Fibroblast of lung (primary cell): ENCODE results near the gene HIBADH. TPM values are rescaled to one million over a fixed set of nuclear protein-coding genes. Genes with fewer than 3 reads are reported as not detected.
"Not testable (repeated sequence)": the region's sequence is repeated elsewhere in the genome, so short reads cannot be mapped to it uniquely, and the experiment has no call there.

Experiments
- DNase-seq, 2 donors: peaks; one replicate each; pipeline versions ENCODE4 v3.0.0 to v3.0.0-alpha.2; 2010; ENCODE audit warnings: low read depth in 2 of 2
- H2AFZ ChIP-seq: 2 replicates; pipeline ENCODE4 v1.5.1; 2012; ENCODE audit warnings: low read length, control low read depth, inconsistent platforms
- H3K27ac ChIP-seq: 2 replicates; pipeline ENCODE4 v1.5.1; 2011; ENCODE audit warnings: low read length, control low read depth; ENCODE audit not compliant: insufficient read depth
- H3K27me3 ChIP-seq: 2 replicates; pipeline ENCODE4 v1.5.1; 2011; ENCODE audit warnings: mild to moderate bottlenecking, low read length; ENCODE audit not compliant: control insufficient read depth, insufficient read depth
- H3K36me3 ChIP-seq: 2 replicates; pipeline ENCODE4 v1.5.1; 2011; ENCODE audit warnings: low read length; ENCODE audit not compliant: control insufficient read depth, insufficient read depth
- H3K4me1 ChIP-seq: 2 replicates; pipeline ENCODE4 v1.5.1; 2011; ENCODE audit warnings: low read length; ENCODE audit not compliant: control insufficient read depth, insufficient read depth; ENCODE audit errors: extremely low read depth
- H3K4me2 ChIP-seq: 2 replicates; pipeline ENCODE4 v1.5.1; 2011; ENCODE audit warnings: low read length, control low read depth; ENCODE audit not compliant: insufficient read depth; ENCODE audit errors: extremely low read depth
- H3K4me3 ChIP-seq, 4 experiments: fragments of 200-600 bp in 1 of 4; sonication (generic) in 1 of 4; replicated peaks in 1 of 4; 2 replicates each; pipeline ENCODE4 v1.5.1; 2011 to 2016; ENCODE audit warnings: low read length in 4 of 4, low read depth in 3 of 4, mild to moderate bottlenecking in 3 of 4, control low read depth in 2 of 4, inconsistent platforms in 1 of 4, mixed read lengths in 1 of 4; ENCODE audit not compliant: insufficient read depth in 1 of 4; ENCODE audit errors: control extremely low read depth in 1 of 4
- H3K79me2 ChIP-seq: 2 replicates; pipeline ENCODE4 v1.5.1; 2012; ENCODE audit warnings: mild to moderate bottlenecking, low read length, inconsistent platforms; ENCODE audit not compliant: control insufficient read depth, insufficient read depth
- H3K9ac ChIP-seq: 2 replicates; pipeline ENCODE4 v1.5.1; 2011; ENCODE audit warnings: mild to moderate bottlenecking, low read length, control low read depth; ENCODE audit not compliant: insufficient read depth
- H3K9me3 ChIP-seq: 2 replicates; pipeline ENCODE4 v1.5.1; 2012; ENCODE audit warnings: low read depth, low read length; ENCODE audit not compliant: control insufficient read depth, insufficient read depth
- H4K20me1 ChIP-seq: 2 replicates; pipeline ENCODE4 v1.5.1; 2011; ENCODE audit warnings: low read length; ENCODE audit not compliant: control insufficient read depth, insufficient read depth; ENCODE audit errors: extremely low read depth
- CTCF ChIP-seq, 2 donors: IDR thresholded peaks in 1 of 2; conservative IDR thresholded peaks in 1 of 2; 1 replicate in 1 of 2; 2 replicates in 1 of 2; pipeline ENCODE4 v1.5.1; 2011 to 2012; ENCODE audit warnings: low read length in 2 of 2, control low read depth in 1 of 2, inconsistent platforms in 1 of 2, low read depth in 1 of 2, mild to moderate bottlenecking in 1 of 2
- EZH2 ChIP-seq: IDR thresholded peaks from 2 replicates; pipeline ENCODE4 v1.5.1; 2012; ENCODE audit warnings: low read length, control low read depth, mild to moderate bottlenecking; ENCODE audit errors: missing control alignments
- polyA plus RNA-seq, 2 donors: library from polyadenylated mRNA; depleted of rRNA in 1 of 2; stranded (reverse) in 1 of 2; unstranded in 1 of 2; fragments of >200 nt; gene quantifications; 2 replicates each; pipeline ENCODE4 v1.2.1, GENCODE V29; 2011 to 2012; ENCODE audit warnings: missing spikeins in 1 of 2
- total RNA-seq: library from RNA; depleted of rRNA; stranded (reverse); fragments of >200 nt; gene quantifications from 2 replicates; pipeline ENCODE4 v1.2.1, GENCODE V29; 2014

Gene HIBADH
- total and polyA plus RNA-seq, 2 donors (not counting 1 experiment from before 2014, with no cell fraction given) = 88.7 to 96.0 TPM

- H3K9me3 ChIP-seq = no peaks in the 10 kb centered on the region
- no peaks in the 10 kb centered on the region for H4K20me1 ChIP-seq
- H3K9ac ChIP-seq = no peak overlapping the region
- no peaks in the 10 kb centered on the region for H3K36me3 ChIP-seq
- H3K27ac ChIP-seq = no peak overlapping the region
- no peak overlapping the region for H3K4me2 ChIP-seq
- no peak for DNase-seq
- H3K4me1 ChIP-seq = no peaks in the 10 kb centered on the region
- no peaks in the 10 kb centered on the region for H3K27me3 ChIP-seq
- H3K4me3 ChIP-seq = no peak overlapping the region
- TF ChIP-seq EZH2 (no peak), CTCF (conservative IDR thresholded peaks at IDR 0.05 in 1 of 2, IDR thresholded peaks at IDR 0.05 in 1 of 2; ENCODE audit: low read depth in 1 of 2, low read length in 2 of 2) (no peak)
- H2AFZ ChIP-seq = no peak overlapping the region
- H3K79me2 ChIP-seq = no peaks in the 10 kb centered on the region
Observed at GRCh38 chr7:27510541-27510940, 152.1 kb downstream of the HIBADH start.

- H3K9ac ChIP-seq = not testable (repeated sequence)
Observed at GRCh38 chr7:27501879-27502278, 160.8 kb downstream of the HIBADH start.

GRCh38 chr7:27501001-27501400, 161.7 kb downstream of the HIBADH start:
- Histone ChIP-seq H4K20me1 (no peaks in the 10 kb centered on the region), H3K27ac (no peak overlapping the region), H3K4me3 (no peak overlapping the region), H3K9ac (no peak overlapping the region), H3K36me3 (no peaks in the 10 kb centered on the region), H3K27me3 (no peaks in the 10 kb centered on the region), H2AFZ (no peak overlapping the region), H3K79me2 (no peaks in the 10 kb centered on the region), H3K9me3 (no peaks in the 10 kb centered on the region), H3K4me1 (no peaks in the 10 kb centered on the region), H3K4me2 (no peak overlapping the region)
- no peak for TF ChIP-seq CTCF (conservative IDR thresholded peaks at IDR 0.05 in 1 of 2, IDR thresholded peaks at IDR 0.05 in 1 of 2; ENCODE audit: low read depth in 1 of 2, low read length in 2 of 2)
- no peak for TF ChIP-seq EZH2
- no peak for DNase-seq

More at GRCh38 chr7:27501879-27502278, 160.8 kb downstream of the HIBADH start:
- H3K4me1 ChIP-seq, H4K20me1 ChIP-seq, H3K36me3 ChIP-seq, H2AFZ ChIP-seq, H3K4me2 ChIP-seq, H3K27ac ChIP-seq, H3K4me3 ChIP-seq, H3K79me2 ChIP-seq, DNase-seq, H3K9me3 ChIP-seq, H3K27me3 ChIP-seq: not testable (repeated sequence)
